ENCODE measurements around the gene ZNF785. TPM values are rescaled to one million over a fixed set of nuclear protein-coding genes. Genes with fewer than 3 reads are reported as not detected.

The ZNF785 gene
- total and polyA plus RNA-seq, 2 of the 13 experiments (the other 11 are each of a cell fraction or from before 2014, with no cell fraction given): 0.01 TPM; not detected in 1

DNA sequence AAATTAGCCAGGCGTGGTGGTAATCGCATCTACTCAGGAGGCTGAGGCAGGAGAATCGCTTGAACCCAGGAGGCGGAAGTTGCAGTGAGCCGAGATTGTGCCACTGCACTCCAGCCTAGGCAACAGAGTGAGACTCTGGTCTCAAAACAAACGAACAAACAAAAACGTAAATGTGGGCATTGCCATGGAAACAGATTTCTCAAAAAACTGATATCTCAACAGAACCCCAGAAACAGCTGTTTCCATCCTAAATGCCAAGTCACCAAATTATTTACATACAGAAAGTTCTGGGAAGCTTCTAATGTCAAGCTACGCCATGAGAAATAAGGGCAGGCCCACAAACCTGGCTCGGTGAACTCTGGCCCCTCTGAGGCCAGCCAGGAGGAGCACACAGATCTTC lies 40.7 kb upstream of the ZNF785 start (continued):
- TF ChIP-seq, protein P1, sequence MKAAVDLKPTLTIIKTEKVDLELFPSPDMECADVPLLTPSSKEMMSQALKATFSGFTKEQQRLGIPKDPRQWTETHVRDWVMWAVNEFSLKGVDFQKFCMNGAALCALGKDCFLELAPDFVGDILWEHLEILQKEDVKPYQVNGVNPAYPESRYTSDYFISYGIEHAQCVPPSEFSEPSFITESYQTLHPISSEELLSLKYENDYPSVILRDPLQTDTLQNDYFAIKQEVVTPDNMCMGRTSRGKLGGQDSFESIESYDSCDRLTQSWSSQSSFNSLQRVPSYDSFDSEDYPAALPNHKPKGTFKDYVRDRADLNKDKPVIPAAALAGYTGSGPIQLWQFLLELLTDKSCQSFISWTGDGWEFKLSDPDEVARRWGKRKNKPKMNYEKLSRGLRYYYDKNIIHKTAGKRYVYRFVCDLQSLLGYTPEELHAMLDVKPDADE (CRISPR knock-in tag; IDR thresholded peaks at IDR 0.05): no peak
- TF ChIP-seq ZNF263 (CRISPR knock-in tag; IDR thresholded peaks at IDR 0.05) (no peak), ZNF83 (CRISPR knock-in tag; IDR thresholded peaks at IDR 0.05; ENCODE audit: borderline replicate concordance) (no peak), RFX1 (IDR thresholded peaks at IDR 0.05) (0 out of 2 replicates have a peak, but pooled peaks have one; percentile 25), RAD51 (IDR thresholded peaks at IDR 0.05; ENCODE audit: borderline replicate concordance) (no peak), NPAS2 (CRISPR knock-in tag; IDR thresholded peaks at IDR 0.05; ENCODE audit: borderline replicate concordance) (no peak), ZNF260 (CRISPR knock-in tag; IDR thresholded peaks at IDR 0.05; ENCODE audit: borderline replicate concordance, low read depth) (no peak), ZNF775 (CRISPR knock-in tag; IDR thresholded peaks at IDR 0.05; ENCODE audit: borderline replicate concordance) (no peak)
- TF ChIP-seq, protein P2, sequence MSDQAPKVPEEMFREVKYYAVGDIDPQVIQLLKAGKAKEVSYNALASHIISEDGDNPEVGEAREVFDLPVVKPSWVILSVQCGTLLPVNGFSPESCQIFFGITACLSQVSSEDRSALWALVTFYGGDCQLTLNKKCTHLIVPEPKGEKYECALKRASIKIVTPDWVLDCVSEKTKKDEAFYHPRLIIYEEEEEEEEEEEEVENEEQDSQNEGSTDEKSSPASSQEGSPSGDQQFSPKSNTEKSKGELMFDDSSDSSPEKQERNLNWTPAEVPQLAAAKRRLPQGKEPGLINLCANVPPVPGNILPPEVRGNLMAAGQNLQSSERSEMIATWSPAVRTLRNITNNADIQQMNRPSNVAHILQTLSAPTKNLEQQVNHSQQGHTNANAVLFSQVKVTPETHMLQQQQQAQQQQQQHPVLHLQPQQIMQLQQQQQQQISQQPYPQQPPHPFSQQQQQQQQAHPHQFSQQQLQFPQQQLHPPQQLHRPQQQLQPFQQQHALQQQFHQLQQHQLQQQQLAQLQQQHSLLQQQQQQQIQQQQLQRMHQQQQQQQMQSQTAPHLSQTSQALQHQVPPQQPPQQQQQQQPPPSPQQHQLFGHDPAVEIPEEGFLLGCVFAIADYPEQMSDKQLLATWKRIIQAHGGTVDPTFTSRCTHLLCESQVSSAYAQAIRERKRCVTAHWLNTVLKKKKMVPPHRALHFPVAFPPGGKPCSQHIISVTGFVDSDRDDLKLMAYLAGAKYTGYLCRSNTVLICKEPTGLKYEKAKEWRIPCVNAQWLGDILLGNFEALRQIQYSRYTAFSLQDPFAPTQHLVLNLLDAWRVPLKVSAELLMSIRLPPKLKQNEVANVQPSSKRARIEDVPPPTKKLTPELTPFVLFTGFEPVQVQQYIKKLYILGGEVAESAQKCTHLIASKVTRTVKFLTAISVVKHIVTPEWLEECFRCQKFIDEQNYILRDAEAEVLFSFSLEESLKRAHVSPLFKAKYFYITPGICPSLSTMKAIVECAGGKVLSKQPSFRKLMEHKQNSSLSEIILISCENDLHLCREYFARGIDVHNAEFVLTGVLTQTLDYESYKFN (CRISPR knock-in tag; conservative IDR thresholded peaks at IDR 0.05): 0 out of 2 replicates have a peak, but pooled peaks have one; percentile 6
- TF ChIP-seq, protein P3, sequence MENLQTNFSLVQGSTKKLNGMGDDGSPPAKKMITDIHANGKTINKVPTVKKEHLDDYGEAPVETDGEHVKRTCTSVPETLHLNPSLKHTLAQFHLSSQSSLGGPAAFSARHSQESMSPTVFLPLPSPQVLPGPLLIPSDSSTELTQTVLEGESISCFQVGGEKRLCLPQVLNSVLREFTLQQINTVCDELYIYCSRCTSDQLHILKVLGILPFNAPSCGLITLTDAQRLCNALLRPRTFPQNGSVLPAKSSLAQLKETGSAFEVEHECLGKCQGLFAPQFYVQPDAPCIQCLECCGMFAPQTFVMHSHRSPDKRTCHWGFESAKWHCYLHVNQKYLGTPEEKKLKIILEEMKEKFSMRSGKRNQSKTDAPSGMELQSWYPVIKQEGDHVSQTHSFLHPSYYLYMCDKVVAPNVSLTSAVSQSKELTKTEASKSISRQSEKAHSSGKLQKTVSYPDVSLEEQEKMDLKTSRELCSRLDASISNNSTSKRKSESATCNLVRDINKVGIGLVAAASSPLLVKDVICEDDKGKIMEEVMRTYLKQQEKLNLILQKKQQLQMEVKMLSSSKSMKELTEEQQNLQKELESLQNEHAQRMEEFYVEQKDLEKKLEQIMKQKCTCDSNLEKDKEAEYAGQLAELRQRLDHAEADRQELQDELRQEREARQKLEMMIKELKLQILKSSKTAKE (CRISPR knock-in tag; IDR thresholded peaks at IDR 0.05; ENCODE audit: borderline replicate concordance): no peak
- TF ChIP-seq, protein P4, sequence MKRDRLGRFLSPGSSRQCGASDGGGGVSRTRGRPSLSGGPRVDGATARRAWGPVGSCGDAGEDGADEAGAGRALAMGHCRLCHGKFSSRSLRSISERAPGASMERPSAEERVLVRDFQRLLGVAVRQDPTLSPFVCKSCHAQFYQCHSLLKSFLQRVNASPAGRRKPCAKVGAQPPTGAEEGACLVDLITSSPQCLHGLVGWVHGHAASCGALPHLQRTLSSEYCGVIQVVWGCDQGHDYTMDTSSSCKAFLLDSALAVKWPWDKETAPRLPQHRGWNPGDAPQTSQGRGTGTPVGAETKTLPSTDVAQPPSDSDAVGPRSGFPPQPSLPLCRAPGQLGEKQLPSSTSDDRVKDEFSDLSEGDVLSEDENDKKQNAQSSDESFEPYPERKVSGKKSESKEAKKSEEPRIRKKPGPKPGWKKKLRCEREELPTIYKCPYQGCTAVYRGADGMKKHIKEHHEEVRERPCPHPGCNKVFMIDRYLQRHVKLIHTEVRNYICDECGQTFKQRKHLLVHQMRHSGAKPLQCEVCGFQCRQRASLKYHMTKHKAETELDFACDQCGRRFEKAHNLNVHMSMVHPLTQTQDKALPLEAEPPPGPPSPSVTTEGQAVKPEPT (CRISPR knock-in tag; IDR thresholded peaks at IDR 0.05; ENCODE audit: low read depth): no peak
- TF ChIP-seq, protein P5, sequence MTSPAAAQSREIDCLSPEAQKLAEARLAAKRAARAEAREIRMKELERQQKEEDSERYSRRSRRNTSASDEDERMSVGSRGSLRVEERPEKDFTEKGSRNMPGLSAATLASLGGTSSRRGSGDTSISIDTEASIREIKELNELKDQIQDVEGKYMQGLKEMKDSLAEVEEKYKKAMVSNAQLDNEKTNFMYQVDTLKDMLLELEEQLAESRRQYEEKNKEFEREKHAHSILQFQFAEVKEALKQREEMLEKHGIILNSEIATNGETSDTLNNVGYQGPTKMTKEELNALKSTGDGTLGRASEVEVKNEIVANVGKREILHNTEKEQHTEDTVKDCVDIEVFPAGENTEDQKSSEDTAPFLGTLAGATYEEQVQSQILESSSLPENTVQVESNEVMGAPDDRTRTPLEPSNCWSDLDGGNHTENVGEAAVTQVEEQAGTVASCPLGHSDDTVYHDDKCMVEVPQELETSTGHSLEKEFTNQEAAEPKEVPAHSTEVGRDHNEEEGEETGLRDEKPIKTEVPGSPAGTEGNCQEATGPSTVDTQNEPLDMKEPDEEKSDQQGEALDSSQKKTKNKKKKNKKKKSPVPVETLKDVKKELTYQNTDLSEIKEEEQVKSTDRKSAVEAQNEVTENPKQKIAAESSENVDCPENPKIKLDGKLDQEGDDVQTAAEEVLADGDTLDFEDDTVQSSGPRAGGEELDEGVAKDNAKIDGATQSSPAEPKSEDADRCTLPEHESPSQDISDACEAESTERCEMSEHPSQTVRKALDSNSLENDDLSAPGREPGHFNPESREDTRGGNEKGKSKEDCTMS (CRISPR knock-in tag; conservative IDR thresholded peaks at IDR 0.05): no peak
